Measurements from ENCODE around the gene HOXD4. TPM values are rescaled to one million over a fixed set of nuclear protein-coding genes. Genes with fewer than 3 reads are reported as not detected.
A peak's percentile ranks its signal among the peaks of the same experiment; 100 is the strongest.

HOXD4 gene
- total RNA-seq, 6 donors from 2014 or later, result 0.79 to 0.81 TPM; not detected in 4

DNA sequence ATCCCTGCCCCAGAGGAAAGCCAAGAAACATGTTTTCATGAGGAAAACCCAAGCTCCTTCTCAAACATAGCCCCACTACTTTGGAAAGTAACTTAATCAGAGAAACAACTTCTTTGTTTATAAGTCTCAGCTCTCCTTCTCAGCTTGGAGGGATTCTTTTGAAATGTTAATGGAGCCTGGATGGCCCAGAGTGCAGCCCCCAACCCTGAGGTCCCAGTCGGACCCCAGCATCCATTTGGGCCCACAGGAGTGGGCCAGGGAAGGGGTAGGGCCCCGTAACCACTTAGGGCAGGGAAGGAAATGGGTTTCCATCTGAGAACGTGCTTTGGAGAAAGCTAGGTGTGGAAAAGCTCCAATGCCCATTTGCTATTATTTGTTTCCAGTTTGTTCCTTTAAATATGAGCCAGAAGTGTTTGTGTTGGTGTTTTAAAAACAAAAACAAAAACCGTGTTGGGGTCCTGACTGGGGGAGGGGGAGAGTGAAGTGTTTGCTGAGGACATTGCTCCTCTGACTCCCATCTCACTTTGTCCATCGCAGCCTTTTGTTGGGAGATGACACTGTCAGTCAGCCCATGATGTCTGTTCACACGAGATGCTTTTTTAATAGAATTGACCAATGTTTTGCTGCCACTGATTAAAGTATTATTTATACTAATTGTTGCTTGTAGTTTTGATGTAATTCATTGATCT is 4.2 kb downstream of the HOXD4 start:
- H3K27ac ChIP-seq, result no peak overlapping the region
- TF ChIP-seq, protein P1, sequence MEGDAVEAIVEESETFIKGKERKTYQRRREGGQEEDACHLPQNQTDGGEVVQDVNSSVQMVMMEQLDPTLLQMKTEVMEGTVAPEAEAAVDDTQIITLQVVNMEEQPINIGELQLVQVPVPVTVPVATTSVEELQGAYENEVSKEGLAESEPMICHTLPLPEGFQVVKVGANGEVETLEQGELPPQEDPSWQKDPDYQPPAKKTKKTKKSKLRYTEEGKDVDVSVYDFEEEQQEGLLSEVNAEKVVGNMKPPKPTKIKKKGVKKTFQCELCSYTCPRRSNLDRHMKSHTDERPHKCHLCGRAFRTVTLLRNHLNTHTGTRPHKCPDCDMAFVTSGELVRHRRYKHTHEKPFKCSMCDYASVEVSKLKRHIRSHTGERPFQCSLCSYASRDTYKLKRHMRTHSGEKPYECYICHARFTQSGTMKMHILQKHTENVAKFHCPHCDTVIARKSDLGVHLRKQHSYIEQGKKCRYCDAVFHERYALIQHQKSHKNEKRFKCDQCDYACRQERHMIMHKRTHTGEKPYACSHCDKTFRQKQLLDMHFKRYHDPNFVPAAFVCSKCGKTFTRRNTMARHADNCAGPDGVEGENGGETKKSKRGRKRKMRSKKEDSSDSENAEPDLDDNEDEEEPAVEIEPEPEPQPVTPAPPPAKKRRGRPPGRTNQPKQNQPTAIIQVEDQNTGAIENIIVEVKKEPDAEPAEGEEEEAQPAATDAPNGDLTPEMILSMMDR (IDR thresholded peaks at IDR 0.05), result no peak
- no peak for TF ChIP-seq POLR2A (IDR thresholded peaks at IDR 0.05)
- no peak for TF ChIP-seq EP300 (IDR thresholded peaks at IDR 0.05)
- TF ChIP-seq POLR2AphosphoS5 (IDR thresholded peaks at IDR 0.05), result no peak
- peaks cover 0 to 86% (median 47%) of the 10 kb centered on the region in 4 donors for H3K27me3 ChIP-seq
- no peak overlapping the region for H3K4me3 ChIP-seq
- H3K9me3 ChIP-seq, result no peaks in the 10 kb centered on the region
- ATAC-seq (ENCODE audit: low FRiP score in 2 of 2) (no peak), DNase-seq (no peak)
- H3K4me1 ChIP-seq, result peaks cover 14 to 49% (median 25%) of the 10 kb centered on the region in 4 donors
- 10 to 14% methylated on average over 6 of the region's 6 CpGs for whole genome bisulfite sequencing, 2 donors
- H3K36me3 ChIP-seq, result no peaks in the 10 kb centered on the region

DNA sequence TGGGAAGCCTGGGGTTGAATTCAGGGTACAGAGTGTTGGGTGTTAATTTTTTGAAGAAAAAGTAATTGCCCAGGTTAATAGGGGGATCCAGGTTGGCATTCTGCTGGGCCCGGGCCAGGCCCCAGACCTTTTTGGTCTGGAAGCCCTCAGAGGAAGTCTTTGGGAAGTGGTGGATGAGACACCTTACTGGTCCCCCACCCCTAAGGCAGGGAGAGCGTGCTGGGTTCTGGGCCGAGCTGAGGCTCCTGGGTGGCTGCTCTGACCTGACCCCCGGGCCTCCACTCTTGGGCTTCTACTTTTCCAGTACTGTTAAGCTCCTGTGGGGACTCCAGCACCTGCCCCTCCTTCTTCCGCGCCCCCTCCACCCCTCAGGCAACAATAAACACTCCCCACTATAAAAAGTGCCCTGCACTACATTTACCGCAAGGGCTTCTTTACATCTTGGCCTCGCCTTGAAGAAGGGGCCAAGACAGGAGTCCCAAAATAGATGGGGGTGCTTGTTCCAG is 5.0 kb downstream of the HOXD4 start:
- H3K9me3 ChIP-seq, result no peaks in the 10 kb centered on the region
- ATAC-seq (ENCODE audit: low FRiP score in 2 of 2), result no peak
- H3K27me3 ChIP-seq, result peaks cover 0 to 86% (median 45%) of the 10 kb centered on the region in 4 donors
- no peak overlapping the region for H3K4me3 ChIP-seq
- 16 to 36% methylated on average over 7 to 8 of the region's 8 CpGs for WGBS, 2 donors
- H3K4me1 ChIP-seq, result peaks cover 14 to 52% (median 27%) of the 10 kb centered on the region in 4 donors
- no peak for DNase-seq
- TF ChIP-seq, protein P1 (IDR thresholded peaks at IDR 0.05), result no peak
- TF ChIP-seq POLR2A (IDR thresholded peaks at IDR 0.05), result no peak
- no peak for TF ChIP-seq POLR2AphosphoS5 (IDR thresholded peaks at IDR 0.05)
- TF ChIP-seq EP300 (IDR thresholded peaks at IDR 0.05), result no peak
- H3K36me3 ChIP-seq, result no peaks in the 10 kb centered on the region
- no peak overlapping the region for H3K27ac ChIP-seq

DNA sequence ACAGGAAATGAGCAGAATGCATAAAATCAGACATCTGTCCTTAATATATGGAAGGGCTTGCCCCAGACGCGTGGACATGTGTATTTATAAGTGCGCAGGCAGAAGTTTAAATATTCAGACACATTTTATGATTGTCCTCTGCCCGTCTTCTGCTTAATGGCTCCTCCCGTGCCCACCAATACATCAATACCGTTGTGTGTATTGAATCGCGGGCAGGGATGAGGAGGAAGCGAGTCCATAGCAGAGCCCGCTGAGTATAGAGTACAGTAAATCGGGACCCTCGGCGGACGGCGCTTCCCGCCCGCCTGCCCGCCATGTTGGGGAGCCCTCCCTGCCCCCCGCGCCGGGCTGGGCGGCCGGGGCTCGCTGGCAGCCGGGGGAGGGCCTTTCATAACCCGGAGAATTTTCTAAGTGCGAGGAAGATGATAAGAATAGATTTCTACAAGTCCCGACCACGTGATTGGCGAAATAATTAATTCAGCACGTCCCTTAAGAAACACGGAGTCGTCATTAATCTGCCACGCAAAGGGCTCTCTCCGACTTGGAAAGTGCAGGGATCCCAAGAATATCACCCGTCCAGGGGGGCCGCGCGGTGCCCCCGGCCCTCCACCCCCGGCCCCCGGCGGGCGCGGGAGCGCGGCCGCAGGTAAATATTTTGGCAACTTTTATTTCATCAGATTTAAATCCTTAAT is 5.6 kb downstream of the HOXD4 start, which contains the start of gene HOXD3:
HOXD3 (plus strand) TSS at position 501 of the 692 bp plus-strand sequence. CDS start 11,808 bp downstream, outside the sequence.
- WGBS, 2 donors, result 7 to 9% methylated on average over 34 to 48 of the region's 48 CpGs
- Histone ChIP-seq H3K27me3 (peaks cover 0 to 83% (median 41%) of the 10 kb centered on the region in 4 donors), H3K9me3 (no peaks in the 10 kb centered on the region), H3K27ac (no peak within 1 kb of the TSS), H3K4me1 (peaks cover 14 to 46% (median 25%) of the 10 kb centered on the region in 4 donors), H3K4me3 (no peak within 1 kb of the TSS), H3K36me3 (no peaks in the 10 kb centered on the region)
- no peak for TF ChIP-seq POLR2AphosphoS5 (IDR thresholded peaks at IDR 0.05)
- ATAC-seq (ENCODE audit: low FRiP score in 2 of 2) (no peak), DNase-seq (peak in 1 of 2 donors; percentile 57)

DNA sequence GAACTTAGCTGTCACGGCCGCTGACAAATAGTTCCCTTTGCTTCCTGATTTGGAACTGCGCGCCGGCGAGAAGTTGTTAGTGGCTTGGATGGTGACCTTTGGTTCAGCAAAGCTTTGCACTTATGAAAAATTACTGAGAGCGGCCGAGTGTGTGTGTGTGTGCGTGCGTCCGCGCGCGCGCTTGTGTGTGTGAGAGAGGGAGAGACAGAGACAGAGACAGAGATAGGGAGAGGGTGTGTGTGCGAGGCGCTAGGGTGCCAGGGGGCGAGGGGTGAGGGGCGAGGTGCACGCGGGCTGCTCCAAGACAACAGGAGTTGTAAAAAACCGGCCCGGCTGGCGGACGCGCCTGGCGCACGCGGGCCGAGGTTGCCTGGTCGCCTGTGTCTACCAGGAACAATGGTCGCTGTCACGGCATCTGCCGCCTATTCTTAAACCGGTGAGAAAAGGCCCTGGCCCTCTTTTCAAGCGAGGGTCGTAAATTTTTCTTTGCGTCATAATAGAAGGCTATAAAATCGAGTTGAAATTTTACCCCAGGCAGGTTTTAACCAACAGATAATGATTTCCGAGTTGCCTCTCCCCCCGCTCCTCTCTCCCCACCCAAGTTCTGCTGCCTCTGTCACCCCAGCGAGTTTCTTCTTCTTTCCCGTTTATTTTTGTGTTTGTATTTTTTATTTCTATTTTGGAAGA is 6.3 kb downstream of the HOXD4 start:
- DNase-seq (peak in 1 of 2 donors; percentile 80), ATAC-seq (ENCODE audit: low FRiP score in 2 of 2) (no peak)
- Histone ChIP-seq H3K36me3 (no peaks in the 10 kb centered on the region), H3K27ac (no peak overlapping the region), H3K27me3 (peaks cover 0 to 83% (median 41%) of the 10 kb centered on the region in 4 donors), H3K4me3 (no peak overlapping the region), H3K4me1 (peaks cover 9 to 39% (median 23%) of the 10 kb centered on the region in 4 donors), H3K9me3 (no peaks in the 10 kb centered on the region)
- 10% methylated on average over 38 to 43 of the region's 43 CpGs for WGBS, 2 donors
- TF ChIP-seq POLR2A (IDR thresholded peaks at IDR 0.05) (no peak), POLR2AphosphoS5 (IDR thresholded peaks at IDR 0.05) (no peak), EP300 (IDR thresholded peaks at IDR 0.05) (no peak)
- TF ChIP-seq, protein P1 (IDR thresholded peaks at IDR 0.05), result no peak

DNA sequence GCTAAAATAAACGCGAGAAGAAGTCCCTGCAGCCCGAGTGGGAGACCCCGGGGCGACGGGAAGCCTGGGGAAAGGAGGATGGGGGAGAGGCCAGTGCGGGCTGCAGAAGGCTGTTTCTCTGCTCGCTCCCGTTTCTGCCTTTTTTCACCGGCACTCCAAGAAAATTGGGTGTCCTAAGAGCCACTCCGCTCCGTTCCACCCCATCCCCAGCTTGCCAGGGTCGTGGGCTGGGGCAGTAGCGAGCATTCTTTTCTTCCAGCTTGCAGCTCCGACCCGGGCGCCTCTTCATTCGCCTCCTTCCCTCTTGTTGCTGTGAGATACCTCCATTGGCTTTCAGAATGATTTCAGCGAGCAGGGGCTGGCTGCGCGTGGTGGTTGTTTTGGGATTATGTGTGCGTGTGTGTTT is 6.8 kb downstream of the HOXD4 start:
- Histone ChIP-seq H3K4me3 (no peak overlapping the region), H3K27ac (no peak overlapping the region), H3K36me3 (no peaks in the 10 kb centered on the region), H3K4me1 (peaks cover 8 to 38% (median 23%) of the 10 kb centered on the region in 4 donors), H3K27me3 (peaks cover 0 to 83% (median 42%) of the 10 kb centered on the region in 4 donors), H3K9me3 (no peaks in the 10 kb centered on the region)
- TF ChIP-seq, protein P1 (IDR thresholded peaks at IDR 0.05), result no peak
- no peak for TF ChIP-seq POLR2AphosphoS5 (IDR thresholded peaks at IDR 0.05)
- no peak for TF ChIP-seq POLR2A (IDR thresholded peaks at IDR 0.05)
- no peak for TF ChIP-seq EP300 (IDR thresholded peaks at IDR 0.05)
- no peak for DNase-seq
- no peak for ATAC-seq (ENCODE audit: low FRiP score in 2 of 2)
- WGBS, 2 donors, result 7 to 9% methylated on average over 22 of the region's 22 CpGs
